ENCODE measurements around the gene ZNF133.
"Not testable (repeated sequence)": the region's sequence is repeated elsewhere in the genome, so short reads cannot be mapped to it uniquely, and the experiment has no call there.

Gene ZNF133

GRCh38 chr20:18287915-18288748 is at the start of gene ZNF133:
ZNF133 (plus strand) TSS chr20:18288527; CDS start chr20:18305687, 17,160 bp downstream.
- no peak for FAIRE-seq

GRCh38 chr20:18240997-18241396 is 47.3 kb upstream of the ZNF133 start:
- no peak for FAIRE-seq

GRCh38 chr20:18243802-18244201 is 44.5 kb upstream of the ZNF133 start:
- no peak for FAIRE-seq

DNA sequence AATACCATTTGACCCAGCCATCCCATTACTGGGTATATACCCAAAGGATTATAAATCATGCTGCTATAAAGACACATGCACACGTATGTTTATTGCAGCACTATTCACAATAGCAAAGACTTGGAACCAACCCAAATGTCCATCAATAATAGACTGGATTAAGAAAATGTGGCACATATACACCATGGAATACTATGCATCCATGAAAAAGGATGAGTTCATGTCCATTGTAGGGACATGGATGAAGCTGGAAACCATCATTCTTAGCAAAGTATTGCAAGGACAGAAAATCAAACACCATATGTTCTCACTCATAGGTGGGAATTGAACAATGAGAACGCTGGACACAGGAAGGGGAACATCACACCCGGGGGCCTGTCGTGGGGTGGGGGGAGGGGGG is 39.8 kb upstream of the ZNF133 start:
- FAIRE-seq = not testable (repeated sequence)

DNA sequence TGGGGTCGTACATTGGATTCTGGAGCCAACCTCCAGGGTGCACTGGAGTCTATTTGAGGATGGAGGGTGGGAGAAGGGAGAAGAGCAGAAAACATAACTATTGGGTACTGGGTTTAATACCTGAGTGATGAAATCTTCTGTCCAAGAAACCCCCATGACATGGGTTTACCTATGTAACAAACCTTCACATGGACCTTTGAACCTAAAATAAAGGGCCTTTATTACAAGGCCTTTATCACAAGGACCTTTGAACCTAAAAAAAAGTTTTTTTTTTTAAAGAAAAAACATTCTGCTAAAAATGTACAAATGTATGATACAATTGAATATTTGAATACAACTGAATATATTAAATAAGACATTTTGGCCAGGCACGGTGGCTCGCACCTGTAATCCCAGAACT is 38.1 kb upstream of the ZNF133 start:
- no peak for FAIRE-seq

- FAIRE-seq = no peak
These were observed 35.5 kb upstream of the ZNF133 start for GRCh38 chr20:18252597-18253451.

GRCh38 chr20:18254615-18255014 is 33.7 kb upstream of the ZNF133 start:
- FAIRE-seq = no peak

- FAIRE-seq = no peak
These were observed 32.8 kb upstream of the ZNF133 start for GRCh38 chr20:18255526-18255925.

DNA sequence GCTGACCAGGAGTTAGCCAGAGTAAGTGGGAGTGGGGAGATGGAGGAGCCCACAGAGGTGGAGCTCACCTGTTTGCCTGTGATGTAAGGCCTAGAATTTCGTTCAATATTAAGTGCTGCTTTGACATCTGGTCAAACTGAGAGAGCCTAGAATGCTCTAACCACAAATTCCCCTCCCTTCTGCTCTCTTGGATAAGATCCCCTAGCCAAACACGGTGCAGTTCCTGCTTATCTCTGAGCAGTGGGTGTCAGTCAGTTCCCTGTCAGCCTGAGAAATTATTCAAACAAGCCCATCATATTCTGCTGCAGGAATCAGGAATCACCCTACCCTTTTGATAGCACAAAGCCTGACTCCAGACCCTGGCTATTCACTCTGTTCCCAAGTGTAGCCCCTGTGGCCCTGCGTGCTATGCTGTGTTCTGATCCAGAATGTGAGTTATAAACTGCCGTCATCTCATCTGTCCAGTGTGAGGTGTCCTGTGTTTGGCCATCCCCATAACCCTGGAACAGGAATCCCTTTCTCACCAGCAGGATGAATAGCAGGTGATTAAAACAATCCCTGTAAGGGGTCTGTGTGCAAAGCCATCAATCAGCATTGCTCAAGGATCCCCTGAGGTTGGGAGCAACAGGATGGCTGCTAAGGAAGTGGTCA is 31.8 kb upstream of the ZNF133 start:
- FAIRE-seq = no peak

- no peak for FAIRE-seq
These were observed 30.0 kb upstream of the ZNF133 start for GRCh38 chr20:18258126-18258860.

DNA sequence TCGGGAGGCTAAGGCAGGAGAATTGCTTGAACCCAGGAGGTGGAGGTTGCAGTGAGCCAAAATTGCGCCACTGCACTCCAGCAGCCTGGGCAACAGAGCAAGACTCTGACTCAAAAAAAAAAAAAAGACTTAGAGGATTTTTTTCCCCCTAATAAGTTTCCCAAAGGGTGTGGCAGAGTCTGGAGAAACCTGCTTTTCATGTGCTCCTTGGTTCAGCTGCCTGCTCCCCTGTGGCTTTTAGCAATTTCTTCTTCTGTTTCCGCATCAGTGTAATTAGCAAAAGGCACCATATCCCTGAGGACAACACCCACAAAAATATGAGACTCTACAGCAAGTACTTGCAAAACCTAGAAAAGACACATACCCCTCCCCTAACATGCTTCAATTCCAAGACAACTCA is 28.6 kb upstream of the ZNF133 start:
- no peak for FAIRE-seq

DNA sequence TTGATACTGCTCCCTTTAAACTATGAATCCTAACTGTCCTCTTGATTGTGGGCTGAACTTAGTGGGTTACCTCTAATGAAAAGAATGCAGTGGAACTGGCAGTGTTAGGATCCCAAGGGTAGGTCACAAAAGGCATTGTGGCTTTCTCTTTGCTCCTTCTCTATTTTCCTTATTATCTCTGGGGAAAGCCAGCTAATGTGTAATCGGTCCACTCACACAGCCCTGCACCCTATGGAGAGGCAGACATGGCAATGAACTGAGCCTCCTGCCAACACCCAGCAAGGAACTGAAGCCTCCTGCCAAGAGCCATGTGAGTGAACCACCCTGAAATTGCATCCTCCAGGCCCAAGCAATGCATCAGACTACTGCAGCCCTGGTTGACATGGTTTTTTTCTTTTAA is 24.6 kb upstream of the ZNF133 start:
- no peak for FAIRE-seq

DNA sequence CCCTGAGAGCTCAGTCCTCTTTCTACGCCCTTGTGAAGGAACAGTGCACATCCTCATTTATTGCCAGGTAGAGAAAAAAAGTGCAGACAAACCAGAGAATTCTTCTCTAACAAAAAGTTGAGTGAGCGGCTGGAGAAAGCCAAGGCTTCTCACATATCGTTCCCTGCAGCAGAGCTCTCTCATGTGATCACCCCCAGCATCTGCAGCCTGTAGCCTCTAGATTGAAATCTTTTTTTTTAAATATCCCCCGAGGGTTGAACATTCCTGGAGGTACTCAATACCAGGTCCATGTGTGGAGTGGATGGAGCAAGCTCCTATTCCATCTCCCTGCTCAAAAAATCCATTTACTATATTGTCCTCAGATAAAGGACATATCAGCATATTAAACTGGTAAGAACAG is 22.9 kb upstream of the ZNF133 start:
- FAIRE-seq = no peak

DNA sequence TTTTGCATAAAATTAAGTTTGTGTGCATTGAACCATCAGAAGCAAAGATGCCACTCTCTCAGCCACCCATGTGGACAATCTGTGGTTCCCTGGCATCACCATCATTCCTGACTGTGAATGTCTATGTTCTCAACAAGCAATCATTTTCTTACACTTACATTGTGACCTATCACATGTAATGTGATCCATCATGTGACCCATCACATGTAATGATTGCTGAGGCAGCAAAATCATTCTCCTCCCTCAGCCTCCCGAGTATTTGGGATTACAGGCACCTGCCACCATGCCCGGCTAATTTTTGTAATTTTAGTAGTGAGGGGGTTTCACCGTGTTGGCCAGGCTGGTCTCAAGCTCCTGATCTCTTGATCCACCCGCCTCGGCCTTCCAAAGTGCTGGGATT is 22.0 kb upstream of the ZNF133 start:
- FAIRE-seq = no peak

GRCh38 chr20:18267815-18268214 is 20.5 kb upstream of the ZNF133 start:
- no peak for FAIRE-seq

DNA sequence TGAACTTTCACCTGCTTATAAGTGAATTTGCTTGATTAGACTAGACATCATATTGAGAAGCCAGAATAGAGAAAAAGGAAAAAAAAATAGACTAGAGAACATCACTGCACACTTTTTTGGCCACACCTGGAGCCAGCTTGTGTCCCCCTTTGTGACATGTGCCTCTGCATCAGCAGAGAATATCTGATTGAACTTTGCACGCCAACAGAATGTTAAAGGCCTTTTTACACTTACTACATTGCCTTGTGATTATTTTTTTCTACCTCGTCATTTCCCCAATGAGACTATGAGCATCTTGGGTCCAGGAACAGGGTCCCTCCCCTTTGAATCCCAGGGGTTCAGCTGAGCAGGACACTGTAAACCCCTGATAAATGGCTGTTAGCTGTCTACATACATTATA is 17.2 kb upstream of the ZNF133 start:
- no peak for FAIRE-seq

GRCh38 chr20:18272451-18272850 is 15.9 kb upstream of the ZNF133 start:
- FAIRE-seq = no peak

GRCh38 chr20:18273738-18274137 is 14.6 kb upstream of the ZNF133 start:
- FAIRE-seq = no peak

GRCh38 chr20:18275960-18276359 is 12.4 kb upstream of the ZNF133 start:
- FAIRE-seq = not testable (repeated sequence)

GRCh38 chr20:18276821-18277220 is 11.5 kb upstream of the ZNF133 start:
- no peak for FAIRE-seq

DNA sequence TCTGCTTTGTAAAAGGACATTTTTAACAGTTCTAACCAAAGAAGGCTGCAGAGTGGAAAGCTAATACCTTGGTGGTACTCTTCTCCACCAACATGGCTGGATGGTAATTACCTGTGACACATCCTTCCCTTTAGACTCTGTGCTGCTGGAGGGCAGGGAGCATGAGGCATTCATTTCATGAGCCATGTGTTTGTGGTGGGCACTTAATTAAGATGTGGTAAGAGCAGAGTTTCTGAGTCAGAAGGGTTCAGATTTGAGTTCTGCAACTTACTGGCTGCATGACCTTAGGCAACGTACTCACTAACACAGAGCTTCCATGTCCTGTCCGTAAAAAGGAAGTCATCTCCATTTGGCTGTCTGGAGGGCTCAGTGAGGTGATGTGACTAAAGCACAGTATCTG is 9.1 kb upstream of the ZNF133 start:
- no peak for FAIRE-seq

DNA sequence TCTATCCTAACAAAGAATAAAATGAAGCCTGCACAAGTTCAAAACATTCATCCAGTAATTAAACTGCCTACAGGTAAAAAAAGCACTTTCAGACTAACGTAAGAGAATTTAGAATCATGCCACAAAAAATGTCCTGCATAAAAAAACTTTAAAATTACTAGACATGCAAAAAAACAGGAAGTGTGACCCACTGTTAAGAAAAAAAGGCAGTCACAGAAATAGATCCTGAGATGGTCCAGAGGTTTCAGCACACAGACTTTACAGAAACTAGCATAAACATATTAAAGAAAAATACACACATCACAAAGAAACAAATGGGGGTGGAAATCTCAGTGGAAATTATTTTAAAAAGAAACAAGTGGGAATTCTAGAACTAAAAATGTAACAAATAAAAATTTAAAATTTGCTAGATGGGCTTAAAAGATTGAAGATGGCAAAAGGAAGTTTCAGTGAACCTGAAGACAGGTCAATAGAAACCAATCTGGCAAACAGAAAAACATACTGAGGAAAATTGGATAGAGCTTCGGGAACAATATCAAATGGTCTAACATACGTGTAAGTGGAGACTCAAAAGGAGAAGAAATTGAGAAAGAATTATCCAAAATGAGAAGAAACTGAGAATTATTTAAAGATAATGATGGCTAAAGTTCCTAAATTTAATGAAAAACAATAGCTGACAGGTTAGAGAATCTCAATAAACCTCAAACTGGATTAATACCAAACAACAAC is 3.4 kb upstream of the ZNF133 start:
- FAIRE-seq = no peak
